BE2C (cell line): ENCODE data around the gene MAOB. TPM values are rescaled to one million over a fixed set of nuclear protein-coding genes. Genes with fewer than 3 reads are reported as not detected.
"Not testable (repeated sequence)": the region's sequence is repeated elsewhere in the genome, so short reads cannot be mapped to it uniquely, and the experiment has no call there.

Source experiments
- DNase-seq: peaks from one replicate; pipeline ENCODE4 v3.0.0-alpha.2; 2020
- H3K27me3 ChIP-seq: fragments of 250-450 bp; sonication (Bioruptor Pico); 2 replicates; pipeline ENCODE4 v1.5.1; 2020; ENCODE audit warnings: mild to moderate bottlenecking
- H3K36me3 ChIP-seq: fragments of 250-450 bp; sonication (Bioruptor Pico); 2 replicates; pipeline ENCODE4 v1.5.1; 2020; ENCODE audit warnings: mild to moderate bottlenecking
- H3K4me1 ChIP-seq: fragments of 250-450 bp; sonication (Bioruptor Pico); 2 replicates; pipeline ENCODE4 v1.5.1; 2020
- H3K4me3 ChIP-seq: 2 replicates; pipeline ENCODE4 v1.5.1; 2011; ENCODE audit warnings: low read depth, low read length
- H3K9me3 ChIP-seq: fragments of 250-450 bp; sonication (Bioruptor Pico); 2 replicates; pipeline ENCODE4 v1.5.1; 2020
- CTCF ChIP-seq: IDR thresholded peaks from 2 replicates; pipeline ENCODE4 v1.5.1; 2012; ENCODE audit warnings: mild to moderate bottlenecking, low read depth, low read length
- polyA plus RNA-seq: library from polyadenylated mRNA; unstranded; fragments of >200 nt; gene quantifications from one replicate; pipeline ENCODE4 v1.2.1, GENCODE V29; 2012; ENCODE audit warnings: low read depth, missing spikeins; ENCODE audit not compliant: insufficient read length, insufficient read depth

Gene MAOB
- polyA plus RNA-seq, result 0.28 TPM

GRCh38 chrX:43882294-43882681, at the start of gene MAOB:
Gene MAOB (minus strand): TSS chrX:43882450. CDS start chrX:43882299, 151 bp downstream.
- no peaks in the 10 kb centered on the region for H3K9me3 ChIP-seq
- H3K4me3 ChIP-seq, result no peak within 1 kb of the TSS
- no peaks in the 10 kb centered on the region for H3K27me3 ChIP-seq
- DNase-seq, result no peak
- TF ChIP-seq CTCF, result no peak
- H3K36me3 ChIP-seq, result no peaks in the 10 kb centered on the region
- no peaks in the 10 kb centered on the region for H3K4me1 ChIP-seq

GRCh38 chrX:43922032-43922431, 39.8 kb upstream of the MAOB start:
- H3K4me3 ChIP-seq, H3K4me1 ChIP-seq, H3K9me3 ChIP-seq, DNase-seq, H3K36me3 ChIP-seq, H3K27me3 ChIP-seq: not testable (repeated sequence)

- H3K27me3 ChIP-seq, H3K9me3 ChIP-seq, H3K4me3 ChIP-seq, DNase-seq, H3K4me1 ChIP-seq, H3K36me3 ChIP-seq: not testable (repeated sequence)
Observed at GRCh38 chrX:43910772-43911171, 28.5 kb upstream of the MAOB start.

- no peaks in the 10 kb centered on the region for H3K36me3 ChIP-seq
- TF ChIP-seq CTCF, result no peak
- H3K9me3 ChIP-seq, result no peaks in the 10 kb centered on the region
- no peaks in the 10 kb centered on the region for H3K27me3 ChIP-seq
- DNase-seq, result no peak
- no peaks in the 10 kb centered on the region for H3K4me1 ChIP-seq
- H3K4me3 ChIP-seq, result no peak overlapping the region
Observed at GRCh38 chrX:43910012-43910411, 27.8 kb upstream of the MAOB start.

- no peaks in the 10 kb centered on the region for H3K9me3 ChIP-seq
- no peaks in the 10 kb centered on the region for H3K27me3 ChIP-seq
- H3K36me3 ChIP-seq, result no peaks in the 10 kb centered on the region
- no peak for DNase-seq
- H3K4me3 ChIP-seq, result no peak overlapping the region
- no peaks in the 10 kb centered on the region for H3K4me1 ChIP-seq
- TF ChIP-seq CTCF, result no peak
Observed at GRCh38 chrX:43909141-43909540, 26.9 kb upstream of the MAOB start.

GRCh38 chrX:43899878-43900815, 17.9 kb upstream of the MAOB start:
- no peak for DNase-seq
- Histone ChIP-seq H3K4me1 (no peaks in the 10 kb centered on the region), H3K27me3 (no peaks in the 10 kb centered on the region), H3K36me3 (no peaks in the 10 kb centered on the region), H3K4me3 (no peak overlapping the region), H3K9me3 (no peaks in the 10 kb centered on the region)
- no peak for TF ChIP-seq CTCF

- no peak for TF ChIP-seq CTCF
- Histone ChIP-seq H3K9me3 (no peaks in the 10 kb centered on the region), H3K4me1 (no peaks in the 10 kb centered on the region), H3K27me3 (no peaks in the 10 kb centered on the region), H3K4me3 (no peak overlapping the region), H3K36me3 (no peaks in the 10 kb centered on the region)
- DNase-seq, result no peak
Observed at GRCh38 chrX:43898406-43899035, 16.3 kb upstream of the MAOB start.
